HepG2 (cell line): ENCODE data around the gene CXXC5. TPM values are rescaled to one million over a fixed set of nuclear protein-coding genes. Genes with fewer than 3 reads are reported as not detected.

ENCODE experiments used
- DNMT3B ChIP-seq: conservative IDR thresholded peaks from 2 replicates; pipeline ENCODE4 v1.6.1; 2016; ENCODE audit warnings: missing biosample characterization, control low read depth
- FIP1L1 ChIP-seq: fragments of 200-400 bp; formaldehyde crosslinking; IDR thresholded peaks from 2 replicates; pipeline ENCODE4 v1.6.1; 2018; ENCODE audit warnings: low read depth, mild to moderate bottlenecking, low read length, moderate library complexity, borderline replicate concordance; ENCODE audit not compliant: insufficient read depth
- FOSL1 ChIP-seq: sonication (generic); formaldehyde crosslinking; IDR thresholded peaks from 2 replicates; pipeline ENCODE4 v1.9.0; 2021; ENCODE audit warnings: missing genetic modification reagents, borderline replicate concordance
- GZF1 ChIP-seq: sonication (generic); formaldehyde crosslinking; IDR thresholded peaks from 2 replicates; pipeline ENCODE4 v1.5.1; 2020; ENCODE audit warnings: mild to moderate bottlenecking, missing genetic modification reagents
- MIXL1 ChIP-seq: IDR thresholded peaks from 2 replicates; pipeline ENCODE4 v1.6.1; 2016
- MXD4 ChIP-seq: IDR thresholded peaks from 2 replicates; pipeline ENCODE4 v1.6.1; 2016; ENCODE audit warnings: mild to moderate bottlenecking, missing biosample characterization, missing genetic modification reagents
- SMYD3 ChIP-seq: sonication (generic); formaldehyde crosslinking; IDR thresholded peaks from 2 replicates; pipeline ENCODE4 v1.8.1; 2023; ENCODE audit warnings: mild to moderate bottlenecking, missing genetic modification reagents
- ZKSCAN1 ChIP-seq: fragments of 150-350 bp; IDR thresholded peaks from 2 replicates; pipeline ENCODE4 v1.6.1; 2014; ENCODE audit warnings: low read length
- ZNF317 ChIP-seq: sonication (generic); formaldehyde crosslinking; IDR thresholded peaks from 2 replicates; pipeline ENCODE4 v1.5.0; 2020; ENCODE audit warnings: mild to moderate bottlenecking, missing genetic modification reagents
- ZNF629 ChIP-seq: sonication (generic); formaldehyde crosslinking; conservative IDR thresholded peaks from 2 replicates; pipeline ENCODE4 v1.5.0; 2020; ENCODE audit warnings: missing genetic modification reagents
- ZNF720 ChIP-seq: sonication (generic); formaldehyde crosslinking; IDR thresholded peaks from 2 replicates; pipeline ENCODE4 v1.4.0; 2020; ENCODE audit warnings: missing genetic modification reagents
- polyA plus RNA-seq, 8 experiments: library from polyadenylated mRNA; depleted of rRNA in 3 of 8; stranded (reverse) in 7 of 8; unstranded in 1 of 8; fragments of >200 nt; fragmentation: Illumina TruSeq in 4 of 8; extraction: Trizol in 4 of 8; gene quantifications; 2 replicates each; pipeline versions ENCODE4 v1.2.1 to v1.2.3, GENCODE V29; 2011 to 2016; ENCODE audit warnings: low read depth in 4 of 8, missing spikeins in 1 of 8, mixed read lengths in 1 of 8; ENCODE audit not compliant: insufficient read depth in 1 of 8
- total RNA-seq, 5 experiments: library from RNA; depleted of rRNA; stranded (reverse); fragments of >200 nt; fragmentation: Illumina TruSeq; extraction: Trizol; gene quantifications; 2 replicates each; pipeline ENCODE4 v1.2.3, GENCODE V29; 2016; ENCODE audit warnings: low read depth in 1 of 5
- TF ChIP-seq, protein P1 (sequence below): sonication (generic); formaldehyde crosslinking; IDR thresholded peaks from 2 replicates; pipeline ENCODE4 v1.4.0; 2020; ENCODE audit warnings: missing genetic modification reagents
- TF ChIP-seq, protein P2 (sequence below): sonication (generic); formaldehyde crosslinking; IDR thresholded peaks from 2 replicates; pipeline ENCODE4 v1.4.0; 2020; ENCODE audit warnings: missing genetic modification reagents
- TF ChIP-seq, protein P3 (sequence below): sonication (generic); formaldehyde crosslinking; IDR thresholded peaks from 2 replicates; pipeline ENCODE4 v1.4.0; 2020; ENCODE audit warnings: mild to moderate bottlenecking, missing genetic modification reagents
- TF ChIP-seq, protein P4 (sequence below): IDR thresholded peaks from 2 replicates; pipeline ENCODE4 v1.6.1; 2016

Gene CXXC5
- total and polyA plus RNA-seq, 2 of the 13 experiments (the other 11 are each of a cell fraction or from before 2014, with no cell fraction given), result 32.3 to 33.0 TPM

DNA sequence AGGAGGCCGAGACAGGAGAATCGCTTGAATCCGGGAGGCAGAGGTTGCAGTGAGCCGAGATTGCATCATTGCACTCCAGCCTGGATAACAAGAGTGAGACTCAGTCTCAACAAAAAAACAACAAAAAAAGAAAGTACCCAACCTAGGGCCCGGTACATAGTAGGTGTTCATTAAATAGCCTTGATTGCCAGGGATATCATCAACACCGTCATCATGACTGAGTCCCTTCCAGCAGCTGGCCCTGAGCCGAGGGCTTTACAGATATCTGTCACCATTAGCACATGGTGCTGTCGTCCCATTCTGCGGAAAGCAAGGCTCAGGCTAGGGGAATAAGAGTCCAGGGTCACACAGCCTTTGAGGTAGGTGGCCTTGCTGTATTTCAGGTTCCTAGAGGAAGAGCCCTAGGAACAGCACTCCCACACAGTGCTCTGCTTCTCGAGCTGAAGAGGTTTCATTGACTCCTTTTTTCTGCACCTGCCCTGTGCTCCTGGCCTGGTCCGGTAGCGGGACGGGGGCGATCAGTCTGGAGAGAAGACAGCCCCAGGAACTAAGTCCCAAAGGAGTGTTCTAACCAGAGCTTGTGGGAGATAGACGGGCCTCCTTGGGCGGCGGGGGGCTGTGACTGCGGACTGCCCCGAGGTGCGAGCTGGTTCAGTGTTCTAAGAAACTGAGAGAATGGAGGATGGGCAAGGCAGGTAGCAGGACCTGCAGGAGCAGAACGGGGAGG is 48.2 kb downstream of the CXXC5 start (continued):
- no peak for TF ChIP-seq FIP1L1
- TF ChIP-seq FOSL1, result no peak
- no peak for TF ChIP-seq MXD4 (CRISPR knock-in tag)
- no peak for TF ChIP-seq GZF1
- TF ChIP-seq, protein P1, sequence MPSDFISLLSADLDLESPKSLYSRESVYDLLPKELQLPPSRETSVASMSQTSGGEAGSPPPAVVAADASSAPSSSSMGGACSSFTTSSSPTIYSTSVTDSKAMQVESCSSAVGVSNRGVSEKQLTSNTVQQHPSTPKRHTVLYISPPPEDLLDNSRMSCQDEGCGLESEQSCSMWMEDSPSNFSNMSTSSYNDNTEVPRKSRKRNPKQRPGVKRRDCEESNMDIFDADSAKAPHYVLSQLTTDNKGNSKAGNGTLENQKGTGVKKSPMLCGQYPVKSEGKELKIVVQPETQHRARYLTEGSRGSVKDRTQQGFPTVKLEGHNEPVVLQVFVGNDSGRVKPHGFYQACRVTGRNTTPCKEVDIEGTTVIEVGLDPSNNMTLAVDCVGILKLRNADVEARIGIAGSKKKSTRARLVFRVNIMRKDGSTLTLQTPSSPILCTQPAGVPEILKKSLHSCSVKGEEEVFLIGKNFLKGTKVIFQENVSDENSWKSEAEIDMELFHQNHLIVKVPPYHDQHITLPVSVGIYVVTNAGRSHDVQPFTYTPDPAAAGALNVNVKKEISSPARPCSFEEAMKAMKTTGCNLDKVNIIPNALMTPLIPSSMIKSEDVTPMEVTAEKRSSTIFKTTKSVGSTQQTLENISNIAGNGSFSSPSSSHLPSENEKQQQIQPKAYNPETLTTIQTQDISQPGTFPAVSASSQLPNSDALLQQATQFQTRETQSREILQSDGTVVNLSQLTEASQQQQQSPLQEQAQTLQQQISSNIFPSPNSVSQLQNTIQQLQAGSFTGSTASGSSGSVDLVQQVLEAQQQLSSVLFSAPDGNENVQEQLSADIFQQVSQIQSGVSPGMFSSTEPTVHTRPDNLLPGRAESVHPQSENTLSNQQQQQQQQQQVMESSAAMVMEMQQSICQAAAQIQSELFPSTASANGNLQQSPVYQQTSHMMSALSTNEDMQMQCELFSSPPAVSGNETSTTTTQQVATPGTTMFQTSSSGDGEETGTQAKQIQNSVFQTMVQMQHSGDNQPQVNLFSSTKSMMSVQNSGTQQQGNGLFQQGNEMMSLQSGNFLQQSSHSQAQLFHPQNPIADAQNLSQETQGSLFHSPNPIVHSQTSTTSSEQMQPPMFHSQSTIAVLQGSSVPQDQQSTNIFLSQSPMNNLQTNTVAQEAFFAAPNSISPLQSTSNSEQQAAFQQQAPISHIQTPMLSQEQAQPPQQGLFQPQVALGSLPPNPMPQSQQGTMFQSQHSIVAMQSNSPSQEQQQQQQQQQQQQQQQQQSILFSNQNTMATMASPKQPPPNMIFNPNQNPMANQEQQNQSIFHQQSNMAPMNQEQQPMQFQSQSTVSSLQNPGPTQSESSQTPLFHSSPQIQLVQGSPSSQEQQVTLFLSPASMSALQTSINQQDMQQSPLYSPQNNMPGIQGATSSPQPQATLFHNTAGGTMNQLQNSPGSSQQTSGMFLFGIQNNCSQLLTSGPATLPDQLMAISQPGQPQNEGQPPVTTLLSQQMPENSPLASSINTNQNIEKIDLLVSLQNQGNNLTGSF (CRISPR knock-in tag), result no peak
- TF ChIP-seq, protein P2, sequence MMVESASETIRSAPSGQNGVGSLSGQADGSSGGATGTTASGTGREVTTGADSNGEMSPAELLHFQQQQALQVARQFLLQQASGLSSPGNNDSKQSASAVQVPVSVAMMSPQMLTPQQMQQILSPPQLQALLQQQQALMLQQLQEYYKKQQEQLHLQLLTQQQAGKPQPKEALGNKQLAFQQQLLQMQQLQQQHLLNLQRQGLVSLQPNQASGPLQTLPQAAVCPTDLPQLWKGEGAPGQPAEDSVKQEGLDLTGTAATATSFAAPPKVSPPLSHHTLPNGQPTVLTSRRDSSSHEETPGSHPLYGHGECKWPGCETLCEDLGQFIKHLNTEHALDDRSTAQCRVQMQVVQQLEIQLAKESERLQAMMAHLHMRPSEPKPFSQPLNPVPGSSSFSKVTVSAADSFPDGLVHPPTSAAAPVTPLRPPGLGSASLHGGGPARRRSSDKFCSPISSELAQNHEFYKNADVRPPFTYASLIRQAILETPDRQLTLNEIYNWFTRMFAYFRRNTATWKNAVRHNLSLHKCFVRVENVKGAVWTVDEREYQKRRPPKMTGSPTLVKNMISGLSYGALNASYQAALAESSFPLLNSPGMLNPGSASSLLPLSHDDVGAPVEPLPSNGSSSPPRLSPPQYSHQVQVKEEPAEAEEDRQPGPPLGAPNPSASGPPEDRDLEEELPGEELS (CRISPR knock-in tag), result 0 out of 2 replicates have a peak, but pooled peaks have one; percentile 8
- no peak for TF ChIP-seq ZNF720
- TF ChIP-seq ZNF629 (CRISPR knock-in tag), result peak; percentile 94
- no peak for TF ChIP-seq MIXL1 (CRISPR knock-in tag)
- TF ChIP-seq ZKSCAN1, result 0 out of 2 replicates have a peak, but pooled peaks have one; percentile 47
- TF ChIP-seq, protein P3, sequence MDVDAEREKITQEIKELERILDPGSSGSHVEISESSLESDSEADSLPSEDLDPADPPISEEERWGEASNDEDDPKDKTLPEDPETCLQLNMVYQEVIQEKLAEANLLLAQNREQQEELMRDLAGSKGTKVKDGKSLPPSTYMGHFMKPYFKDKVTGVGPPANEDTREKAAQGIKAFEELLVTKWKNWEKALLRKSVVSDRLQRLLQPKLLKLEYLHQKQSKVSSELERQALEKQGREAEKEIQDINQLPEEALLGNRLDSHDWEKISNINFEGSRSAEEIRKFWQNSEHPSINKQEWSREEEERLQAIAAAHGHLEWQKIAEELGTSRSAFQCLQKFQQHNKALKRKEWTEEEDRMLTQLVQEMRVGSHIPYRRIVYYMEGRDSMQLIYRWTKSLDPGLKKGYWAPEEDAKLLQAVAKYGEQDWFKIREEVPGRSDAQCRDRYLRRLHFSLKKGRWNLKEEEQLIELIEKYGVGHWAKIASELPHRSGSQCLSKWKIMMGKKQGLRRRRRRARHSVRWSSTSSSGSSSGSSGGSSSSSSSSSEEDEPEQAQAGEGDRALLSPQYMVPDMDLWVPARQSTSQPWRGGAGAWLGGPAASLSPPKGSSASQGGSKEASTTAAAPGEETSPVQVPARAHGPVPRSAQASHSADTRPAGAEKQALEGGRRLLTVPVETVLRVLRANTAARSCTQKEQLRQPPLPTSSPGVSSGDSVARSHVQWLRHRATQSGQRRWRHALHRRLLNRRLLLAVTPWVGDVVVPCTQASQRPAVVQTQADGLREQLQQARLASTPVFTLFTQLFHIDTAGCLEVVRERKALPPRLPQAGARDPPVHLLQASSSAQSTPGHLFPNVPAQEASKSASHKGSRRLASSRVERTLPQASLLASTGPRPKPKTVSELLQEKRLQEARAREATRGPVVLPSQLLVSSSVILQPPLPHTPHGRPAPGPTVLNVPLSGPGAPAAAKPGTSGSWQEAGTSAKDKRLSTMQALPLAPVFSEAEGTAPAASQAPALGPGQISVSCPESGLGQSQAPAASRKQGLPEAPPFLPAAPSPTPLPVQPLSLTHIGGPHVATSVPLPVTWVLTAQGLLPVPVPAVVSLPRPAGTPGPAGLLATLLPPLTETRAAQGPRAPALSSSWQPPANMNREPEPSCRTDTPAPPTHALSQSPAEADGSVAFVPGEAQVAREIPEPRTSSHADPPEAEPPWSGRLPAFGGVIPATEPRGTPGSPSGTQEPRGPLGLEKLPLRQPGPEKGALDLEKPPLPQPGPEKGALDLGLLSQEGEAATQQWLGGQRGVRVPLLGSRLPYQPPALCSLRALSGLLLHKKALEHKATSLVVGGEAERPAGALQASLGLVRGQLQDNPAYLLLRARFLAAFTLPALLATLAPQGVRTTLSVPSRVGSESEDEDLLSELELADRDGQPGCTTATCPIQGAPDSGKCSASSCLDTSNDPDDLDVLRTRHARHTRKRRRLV (CRISPR knock-in tag), result no peak
- no peak for TF ChIP-seq DNMT3B (CRISPR knock-in tag)
- no peak for TF ChIP-seq ZNF317 (CRISPR knock-in tag)
- TF ChIP-seq, protein P4, sequence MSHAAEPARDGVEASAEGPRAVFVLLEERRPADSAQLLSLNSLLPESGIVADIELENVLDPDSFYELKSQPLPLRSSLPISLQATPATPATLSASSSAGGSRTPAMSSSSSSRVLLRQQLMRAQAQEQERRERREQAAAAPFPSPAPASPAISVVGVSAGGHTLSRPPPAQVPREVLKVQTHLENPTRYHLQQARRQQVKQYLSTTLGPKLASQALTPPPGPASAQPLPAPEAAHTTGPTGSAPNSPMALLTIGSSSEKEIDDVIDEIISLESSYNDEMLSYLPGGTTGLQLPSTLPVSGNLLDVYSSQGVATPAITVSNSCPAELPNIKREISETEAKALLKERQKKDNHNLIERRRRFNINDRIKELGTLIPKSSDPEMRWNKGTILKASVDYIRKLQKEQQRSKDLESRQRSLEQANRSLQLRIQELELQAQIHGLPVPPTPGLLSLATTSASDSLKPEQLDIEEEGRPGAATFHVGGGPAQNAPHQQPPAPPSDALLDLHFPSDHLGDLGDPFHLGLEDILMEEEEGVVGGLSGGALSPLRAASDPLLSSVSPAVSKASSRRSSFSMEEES (CRISPR knock-in tag), result no peak
- TF ChIP-seq SMYD3, result no peak
